Measurements from ENCODE around the gene RXRA. TPM values are rescaled to one million over a fixed set of nuclear protein-coding genes. Genes with fewer than 3 reads are reported as not detected.
A peak's percentile ranks its signal among the peaks of the same experiment; 100 is the strongest.

Gene RXRA
- polyA plus RNA-seq, 3 donors, result 15.8 to 91.0 (median 23.2) TPM

DNA sequence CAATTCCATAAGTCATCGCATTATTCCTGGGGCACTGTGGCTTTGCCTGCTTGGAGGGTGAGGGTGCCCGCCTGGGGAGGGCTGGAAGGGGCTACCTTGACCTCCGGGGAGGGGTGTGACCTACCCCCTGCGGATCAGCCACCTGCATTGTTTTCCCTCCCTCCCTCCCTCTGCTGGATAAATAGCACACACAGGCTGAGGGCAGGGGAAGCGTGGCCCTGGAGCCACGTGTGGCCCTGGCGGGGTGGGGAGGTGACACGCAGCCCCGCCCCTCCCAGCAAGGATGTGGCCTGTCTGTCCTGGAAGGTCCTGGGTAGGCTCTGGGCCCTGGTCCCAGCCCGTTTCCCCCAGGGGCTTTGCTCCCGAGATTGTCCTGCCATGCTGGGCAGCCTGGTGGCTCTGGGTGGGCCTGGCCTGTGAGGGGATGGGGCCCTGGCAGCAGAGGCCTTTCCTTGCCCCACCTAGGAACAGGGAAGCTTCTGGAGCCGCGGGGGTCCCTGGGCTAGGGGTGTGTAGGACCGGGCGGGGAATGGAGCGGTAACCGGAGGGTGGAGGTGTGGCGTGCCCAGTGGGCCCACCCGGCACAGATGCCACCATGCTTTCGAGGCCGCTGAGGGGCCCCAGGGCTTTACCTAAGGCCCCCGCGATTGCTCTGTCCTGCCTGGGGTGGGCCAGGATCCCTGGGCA is 33.4 kb downstream of the RXRA start:
- Mint-ChIP-seq H3K36me3 (peaks cover 12 to 34% of the 10 kb centered on the region in 2 donors), H3K27ac (peak overlapping the region in 6 of 7 donors; percentile 30 to 83 (median 76)), H3K4me3 (peak overlapping the region; percentile 45 to 65), H3K9me3 (no peaks in the 10 kb centered on the region), H3K4me1 (peaks cover 79% of the 10 kb centered on the region), H3K27me3 (ENCODE audit: low read depth in 3 of 3) (peaks cover 0 to 2% (median 0%) of the 10 kb centered on the region in 3 donors)
- peak overlapping the region in 1 of 3 experiments; percentile 58 for H3K4me3 ChIP-seq (replicated peaks in 1 of 3; ENCODE audit: low read depth in 2 of 3, low read length in 3 of 3)
- 78% methylated on average over 17 of the region's 23 CpGs for WGBS (ENCODE audit: insufficient coverage)
- peaks cover 100% of the 10 kb centered on the region for H3K79me2 ChIP-seq (ENCODE audit: insufficient read depth, low read length)
- peaks cover 74 to 100% of the 10 kb centered on the region in 2 donors for H3K4me1 ChIP-seq (ENCODE audit: control insufficient read depth in 1 of 2, insufficient read depth in 2 of 2, low read length in 2 of 2)
- peak overlapping the region; percentile 64 to 75 for H3K27ac ChIP-seq (ENCODE audit: low read depth in 1 of 2, low read length in 2 of 2)
- DNase-seq, result peak; percentile 33 to 44 (median 42)
- H2AFZ ChIP-seq (ENCODE audit: insufficient read depth, low read depth, low read length, poor library complexity, severe bottlenecking), result no peak overlapping the region
- H4K20me1 ChIP-seq (ENCODE audit: insufficient read depth, low read length), result peaks cover 99% of the 10 kb centered on the region
- intact Hi-C loops (cut with micrococcal nuclease), result no loop called here
- TF ChIP-seq CTCF (IDR thresholded peaks at IDR 0.05), result no peak
- H3K4me2 ChIP-seq (replicated peaks; ENCODE audit: extremely low read depth, low read length, poor library complexity, severe bottlenecking), result peak overlapping the region; percentile 56
- H3K27me3 ChIP-seq (ENCODE audit: control insufficient read depth in 2 of 2, insufficient read depth in 2 of 2, low read length in 2 of 2), result no peaks in the 10 kb centered on the region
- H3K36me3 ChIP-seq (replicated peaks in 1 of 2; ENCODE audit: control insufficient read depth in 1 of 2, insufficient read depth in 2 of 2, low read length in 2 of 2), result peaks cover 0 to 6% of the 10 kb centered on the region in 2 donors
- H3K9me3 ChIP-seq (replicated peaks in 1 of 2; ENCODE audit: control insufficient read depth in 1 of 2, insufficient read depth in 1 of 2, low read length in 2 of 2), result no peaks in the 10 kb centered on the region
- peak overlapping the region; percentile 45 for H3K9ac ChIP-seq (ENCODE audit: insufficient read depth, low read length, poor library complexity, severe bottlenecking)

DNA sequence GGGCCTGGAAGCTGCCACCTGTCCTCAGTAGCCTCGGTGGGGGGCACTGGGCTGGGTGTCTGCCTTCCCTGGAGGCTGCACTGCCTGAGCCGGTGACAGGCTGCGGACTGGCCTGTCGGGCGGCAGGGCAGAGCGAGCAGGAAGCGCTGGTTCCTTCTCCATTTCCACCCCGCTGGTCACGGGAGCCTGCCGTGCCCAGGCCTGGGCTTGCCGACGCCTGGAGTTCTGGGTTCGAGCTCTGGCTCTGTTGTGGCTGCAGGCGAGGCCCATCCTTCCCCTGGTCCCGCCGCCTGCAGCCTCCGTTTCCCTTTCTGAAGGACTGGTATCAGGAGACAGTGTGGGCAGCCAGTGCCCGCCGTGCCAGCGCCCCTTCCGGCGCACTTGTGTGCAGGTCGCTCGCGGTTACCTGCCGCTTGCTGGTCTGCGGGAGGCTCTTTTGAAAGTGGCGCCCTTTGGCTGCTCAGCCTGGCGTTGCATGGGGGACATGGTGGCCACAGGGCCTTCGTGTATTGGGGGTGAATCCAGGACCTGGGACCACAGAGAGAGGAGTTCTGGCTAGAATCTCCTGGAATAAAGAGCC is 34.0 kb downstream of the RXRA start:
- TF ChIP-seq CTCF (IDR thresholded peaks at IDR 0.05), result no peak
- peak overlapping the region; percentile 56 for H3K4me2 ChIP-seq (replicated peaks; ENCODE audit: extremely low read depth, low read length, poor library complexity, severe bottlenecking)
- peaks cover 0 to 6% of the 10 kb centered on the region in 2 donors for H3K36me3 ChIP-seq (replicated peaks in 1 of 2; ENCODE audit: control insufficient read depth in 1 of 2, insufficient read depth in 2 of 2, low read length in 2 of 2)
- H3K4me1 Mint-ChIP-seq, result peaks cover 79% of the 10 kb centered on the region
- peak overlapping the region; percentile 64 to 75 for H3K27ac ChIP-seq (ENCODE audit: low read depth in 1 of 2, low read length in 2 of 2)
- H3K9me3 ChIP-seq (replicated peaks in 1 of 2; ENCODE audit: control insufficient read depth in 1 of 2, insufficient read depth in 1 of 2, low read length in 2 of 2), result no peaks in the 10 kb centered on the region
- intact Hi-C loops (cut with micrococcal nuclease), result no loop called here
- peak overlapping the region; percentile 45 to 65 for H3K4me3 Mint-ChIP-seq
- H3K4me3 ChIP-seq (replicated peaks in 1 of 3; ENCODE audit: low read depth in 2 of 3, low read length in 3 of 3), result peak overlapping the region in 1 of 3 experiments; percentile 58
- WGBS (ENCODE audit: insufficient coverage), result 40% methylated on average over 21 of the region's 30 CpGs
- H3K4me1 ChIP-seq (ENCODE audit: control insufficient read depth in 1 of 2, insufficient read depth in 2 of 2, low read length in 2 of 2), result peaks cover 74 to 100% of the 10 kb centered on the region in 2 donors
- peak overlapping the region; percentile 45 for H3K9ac ChIP-seq (ENCODE audit: insufficient read depth, low read length, poor library complexity, severe bottlenecking)
- H4K20me1 ChIP-seq (ENCODE audit: insufficient read depth, low read length), result peaks cover 99% of the 10 kb centered on the region
- H2AFZ ChIP-seq (ENCODE audit: insufficient read depth, low read depth, low read length, poor library complexity, severe bottlenecking), result no peak overlapping the region
- H3K79me2 ChIP-seq (ENCODE audit: insufficient read depth, low read length), result peaks cover 100% of the 10 kb centered on the region
- H3K27me3 Mint-ChIP-seq (ENCODE audit: low read depth in 3 of 3), result peaks cover 0 to 2% (median 0%) of the 10 kb centered on the region in 3 donors
- DNase-seq, result peak; percentile 56 to 66 (median 59)
- no peaks in the 10 kb centered on the region for H3K9me3 Mint-ChIP-seq
- H3K36me3 Mint-ChIP-seq, result peaks cover 10 to 34% of the 10 kb centered on the region in 2 donors
- H3K27ac Mint-ChIP-seq, result peak overlapping the region in 6 of 7 donors; percentile 50 to 83 (median 76)
- no peaks in the 10 kb centered on the region for H3K27me3 ChIP-seq (ENCODE audit: control insufficient read depth in 2 of 2, insufficient read depth in 2 of 2, low read length in 2 of 2)
